Measurements from ENCODE around the gene BMPR2. TPM values are rescaled to one million over a fixed set of nuclear protein-coding genes. Genes with fewer than 3 reads are reported as not detected.

The BMPR2 gene
- total and polyA plus RNA-seq, 2 of the 8 experiments (the other 6 are each of a cell fraction or from before 2014, with no cell fraction given), result 5.5 to 19.8 TPM

GRCh38 chr2:202426751-202427150, 50.6 kb downstream of the BMPR2 start:
- Histone ChIP-seq H4K91ac (replicated peaks; ENCODE audit: insufficient read length, low read length) (no peak overlapping the region), H2AK5ac (ENCODE audit: low read depth, low read length) (no peak overlapping the region), H3K18ac (ENCODE audit: extremely low read depth, low read length) (no peak overlapping the region), H3K56ac (replicated peaks; ENCODE audit: insufficient read length, low read depth, low read length) (no peak overlapping the region), H2BK5ac (ENCODE audit: low read depth, low read length) (no peak overlapping the region), H4K5ac (ENCODE audit: insufficient read length, low read depth, low read length) (no peak overlapping the region), H2BK20ac (ENCODE audit: low read length) (no peak overlapping the region), H3K27me3 (replicated peaks in 1 of 4; ENCODE audit: control insufficient read depth in 3 of 4, extremely low read depth in 1 of 4, insufficient read depth in 3 of 4, low read length in 3 of 4) (no peaks in the 10 kb centered on the region), H3K4me2 (ENCODE audit: insufficient read depth in 1 of 2, low read depth in 2 of 2, low read length in 2 of 2) (no peak overlapping the region), H4K8ac (ENCODE audit: extremely low read depth, insufficient read depth, low read length) (no peak overlapping the region), H3K4me1 (replicated peaks in 1 of 4; ENCODE audit: control insufficient read depth in 3 of 4, insufficient read depth in 4 of 4, low read length in 3 of 4) (no peaks in the 10 kb centered on the region; a peak in 2 of 7 replicates), H3K23me2 (ENCODE audit: low read depth, low read length) (no peaks in the 10 kb centered on the region), H3K9ac (replicated peaks in 1 of 4; ENCODE audit: extremely low read depth in 1 of 4, low read depth in 3 of 4, low read length in 3 of 4) (no peak overlapping the region), H3K9me3 (ENCODE audit: insufficient read depth in 2 of 2, low read depth in 1 of 2, low read length in 1 of 2) (no peaks in the 10 kb centered on the region), H2AFZ (ENCODE audit: low read length) (no peak overlapping the region), H3K27ac (ENCODE audit: low read depth, low read length) (no peak overlapping the region), H3K23ac (ENCODE audit: insufficient read length) (no peak overlapping the region), H4K20me1 (replicated peaks in 1 of 2; ENCODE audit: control insufficient read depth in 1 of 2, insufficient read depth in 2 of 2, low read length in 2 of 2) (no peaks in the 10 kb centered on the region), H2BK120ac (replicated peaks; ENCODE audit: low read depth, low read length) (no peak overlapping the region), H3K36me3 (ENCODE audit: control insufficient read depth in 2 of 4, insufficient read depth in 4 of 4, low read length in 3 of 4) (no peaks in the 10 kb centered on the region), H3K4me3 (ENCODE audit: extremely low read depth in 1 of 4, insufficient read depth in 2 of 4, low read depth in 3 of 4, low read length in 4 of 4) (no peak overlapping the region), H3K14ac (ENCODE audit: insufficient read length) (no peak overlapping the region), H3K79me2 (ENCODE audit: control insufficient read depth in 1 of 2, insufficient read depth in 2 of 2, low read length in 2 of 2) (peaks cover 0 to 41% of the 10 kb centered on the region in 2 experiments; a peak in 3 of 4 replicates), H2BK12ac (ENCODE audit: low read depth, low read length) (no peak overlapping the region), H3K4ac (replicated peaks; ENCODE audit: insufficient read length, low read depth, low read length) (no peak overlapping the region), H3K79me1 (ENCODE audit: low read depth, low read length) (peaks cover 4% of the 10 kb centered on the region; the same call in 1 of the 2 replicates), H2BK15ac (ENCODE audit: low read length) (no peak overlapping the region)
- no peak for DNase-seq (ENCODE audit: low read depth in 1 of 2, low spot score in 2 of 2)
- CTCF ChIA-PET (ENCODE audit: partially characterized antibody), result no interaction called here
- no peak for FAIRE-seq
- POLR2A ChIA-PET (ENCODE audit: partially characterized antibody), result no interaction called here
- WGBS, 2 experiments (ENCODE audit: extremely low coverage in 1 of 2, insufficient coverage in 1 of 2, insufficient read length in 1 of 2, insufficient replicate concordance in 2 of 2, low coverage in 1 of 2, low lambda C conversion rate in 2 of 2, missing lambda C conversion rate in 1 of 2), result 95% methylated on average over 8 of the region's 8 CpGs; no CpG with 5 or more reads in 1 of the 2 experiments
- TF ChIP-seq MAX (IDR thresholded peaks at IDR 0.05) (no peak), POLR2A (IDR thresholded peaks at IDR 0.05; ENCODE audit: control extremely low read depth in 1 of 2, low read depth in 2 of 2, low read length in 2 of 2) (no peak), KDM4A (IDR thresholded peaks at IDR 0.05; ENCODE audit: low read depth, low read length, severe bottlenecking) (no peak)
